Right renal pelvis (tissue), 4 donors: ENCODE data around the gene EMD. TPM values are rescaled to one million over a fixed set of nuclear protein-coding genes. Genes with fewer than 3 reads are reported as not detected.

Source experiments
- DNase-seq, 4 donors: peaks; one replicate each; pipeline ENCODE4 v3.0.0-alpha.2; 2013; ENCODE audit warnings: low read depth in 4 of 4, low spot score in 3 of 4, missing footprints in 1 of 4
- polyA plus RNA-seq, 4 donors: library from polyadenylated mRNA; unstranded; fragments of 120-200 nt; gene quantifications; one replicate each; pipeline ENCODE4 v1.2.1, GENCODE V29; 2013; ENCODE audit not compliant: insufficient read length in 4 of 4

EMD gene
- polyA plus RNA-seq, 4 donors, result 68.7 to 96.7 (median 74.0) TPM

DNA sequence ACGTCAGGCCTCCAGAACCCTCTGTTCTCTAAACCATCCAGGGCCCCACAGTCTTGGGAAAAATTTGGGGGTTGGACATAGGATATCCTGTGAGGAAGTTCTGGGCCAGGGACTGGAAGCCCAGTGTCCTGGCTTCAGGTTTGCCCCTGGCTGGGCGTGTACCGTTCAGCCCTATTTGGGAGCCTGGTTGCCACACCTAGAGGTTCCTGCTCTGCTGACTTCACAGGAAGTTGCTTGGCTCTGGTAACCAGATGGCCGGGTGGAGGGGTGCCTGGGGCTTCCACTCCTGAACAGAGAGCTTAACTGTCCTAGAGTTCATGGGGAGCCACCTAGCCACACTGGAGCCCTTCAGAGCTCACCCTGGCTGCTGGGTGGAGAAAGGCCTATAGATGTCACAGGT lies 33.4 kb downstream of the EMD start:
- no peak for DNase-seq

DNA sequence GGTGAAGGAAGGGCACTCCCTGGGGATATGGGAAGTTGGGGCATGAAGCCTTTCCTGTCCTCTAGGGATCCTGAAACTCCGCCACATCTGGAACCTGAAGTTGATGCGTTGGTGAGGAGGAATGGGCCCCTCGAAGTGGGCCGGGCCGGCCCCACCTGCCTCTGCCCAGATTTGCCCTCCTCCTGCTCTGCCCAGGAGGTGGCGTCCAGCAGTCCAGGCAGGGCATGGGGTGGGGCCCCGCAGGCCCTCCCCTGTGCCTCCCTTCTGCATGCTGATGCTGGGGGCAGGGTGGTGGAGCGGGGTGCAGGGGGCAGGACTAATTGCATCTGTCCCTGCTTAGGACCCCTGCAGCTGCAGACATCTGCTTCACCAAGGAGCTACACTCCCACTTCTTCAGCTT lies 34.0 kb downstream of the EMD start:
- DNase-seq, result no peak

DNA sequence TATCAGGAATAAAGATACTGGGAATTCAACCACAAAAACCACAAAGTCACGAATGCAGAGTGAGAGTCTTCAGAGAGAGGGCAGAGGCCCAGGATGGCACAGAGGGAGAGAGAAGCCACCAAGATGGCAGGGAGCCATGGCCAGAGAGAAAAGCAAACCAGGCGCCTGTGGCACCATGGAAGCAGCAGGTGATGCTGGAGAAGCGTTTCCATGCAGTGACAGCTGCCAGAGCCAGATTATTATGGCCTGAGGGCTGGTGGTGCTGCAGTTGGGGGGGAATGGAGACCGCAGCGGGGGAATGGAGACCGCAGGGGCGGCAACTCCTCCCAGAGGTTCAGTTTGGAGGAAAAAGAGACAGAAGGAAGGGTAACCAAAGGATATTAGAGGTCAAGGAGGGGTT lies 38.1 kb downstream of the EMD start:
- DNase-seq, result no peak

DNA sequence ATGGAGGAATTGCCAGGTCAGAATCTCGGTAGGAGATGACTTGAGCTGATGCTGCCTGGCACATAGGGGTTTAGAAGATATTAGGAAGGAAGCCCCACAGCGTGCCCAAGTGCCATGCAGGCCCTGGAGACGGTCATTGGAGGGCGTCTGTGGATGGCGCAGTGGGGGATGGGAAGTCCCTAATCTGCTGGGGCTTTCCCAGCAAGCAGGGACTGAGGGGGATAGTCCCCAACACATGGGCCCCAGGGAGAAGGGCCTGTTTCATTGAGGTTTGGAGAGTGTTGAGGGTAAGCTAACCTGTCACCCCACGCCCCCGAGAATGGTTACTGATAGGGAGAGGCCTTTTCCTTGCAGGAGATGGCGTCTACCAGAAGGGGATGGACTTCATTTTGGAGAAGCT lies 40.1 kb downstream of the EMD start:
- no peak for DNase-seq

DNA sequence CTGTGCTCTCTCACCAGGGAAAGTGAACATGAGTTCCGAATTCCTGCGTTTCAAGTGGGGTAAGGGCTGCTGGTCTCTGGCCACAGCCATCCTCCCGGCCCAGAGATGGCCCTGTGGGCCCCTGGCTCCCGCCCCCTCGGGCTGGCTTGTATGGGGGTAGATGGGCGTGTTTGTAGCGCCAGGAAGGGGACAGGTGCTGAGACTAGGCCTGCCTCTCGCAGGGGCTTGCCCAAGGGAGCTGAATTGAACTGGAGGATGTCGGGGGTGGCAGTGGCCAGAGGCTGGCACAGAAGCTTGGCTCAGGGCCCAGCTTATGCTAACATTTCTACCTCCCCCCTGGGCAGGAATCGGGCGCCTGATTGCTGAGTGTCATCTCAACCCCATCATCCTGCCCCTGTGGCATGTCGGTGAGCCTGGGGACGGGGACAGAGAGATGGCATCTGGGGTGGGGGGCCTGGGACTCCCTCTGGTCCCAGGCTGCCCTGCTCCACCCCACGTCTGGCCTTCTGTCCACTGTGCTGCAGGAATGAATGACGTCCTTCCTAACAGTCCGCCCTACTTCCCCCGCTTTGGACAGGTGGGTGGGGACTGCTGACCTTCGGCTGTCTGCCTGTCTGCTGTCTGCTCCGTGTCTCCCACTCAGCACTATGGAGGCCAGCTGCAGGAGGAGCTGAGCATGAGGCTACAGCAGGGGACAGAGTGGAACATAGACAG lies 40.8 kb downstream of the EMD start:
- no peak for DNase-seq

DNA sequence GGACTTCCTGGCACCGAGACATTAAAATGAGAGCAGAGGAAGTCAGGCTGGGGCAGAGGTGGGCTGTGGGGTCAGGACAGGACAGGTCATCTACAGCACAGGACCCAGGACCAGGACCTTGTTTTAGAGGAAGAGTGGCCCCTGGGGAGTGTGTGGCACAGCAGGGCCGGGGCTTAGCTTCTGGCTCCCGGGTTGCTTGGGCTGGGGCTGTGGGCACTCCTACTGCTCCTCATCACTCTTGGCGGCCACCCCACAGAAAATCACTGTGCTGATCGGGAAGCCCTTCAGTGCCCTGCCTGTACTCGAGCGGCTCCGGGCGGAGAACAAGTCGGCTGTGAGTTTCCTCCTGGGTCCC lies 41.3 kb downstream of the EMD start:
- no peak for DNase-seq

DNA sequence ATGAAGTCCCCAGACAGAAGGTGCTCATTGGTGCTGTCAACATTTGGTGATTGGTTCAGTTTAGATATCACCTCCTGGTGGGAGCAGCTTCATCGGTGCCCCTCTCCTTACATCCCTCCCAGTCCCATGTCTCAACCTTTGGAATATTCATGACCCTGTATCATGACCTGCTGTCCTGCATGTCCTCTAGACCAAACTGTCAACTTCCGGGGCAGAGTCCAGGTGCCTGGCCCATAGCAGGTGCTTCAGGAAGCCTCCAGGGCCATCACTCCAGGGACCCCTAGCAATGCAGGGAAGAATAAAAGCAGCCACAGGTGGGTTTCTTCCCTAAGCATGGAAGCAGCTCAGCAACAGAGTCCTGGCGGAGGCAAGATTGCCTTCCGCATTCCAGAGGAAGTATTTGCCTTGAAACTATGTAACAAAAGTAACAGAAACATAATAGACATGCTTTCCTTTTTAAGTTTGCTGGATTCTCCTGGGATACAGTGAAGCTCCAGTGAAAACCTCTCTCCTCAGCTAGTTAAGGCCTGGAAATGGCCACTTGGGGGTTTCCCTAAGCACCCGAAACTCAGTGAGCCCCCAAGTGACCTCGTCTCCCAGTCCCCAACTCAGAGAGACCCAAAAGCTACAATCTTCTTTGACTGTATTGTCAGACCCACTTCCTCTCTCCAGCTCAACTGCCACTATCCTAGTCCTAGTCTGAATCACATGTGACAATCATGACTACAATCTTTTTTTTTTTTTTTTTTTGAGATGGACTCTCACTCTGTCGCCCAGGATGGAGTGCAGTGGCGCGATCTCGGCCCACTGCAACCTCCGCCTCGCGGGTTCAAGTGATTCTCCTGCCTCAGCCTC lies 48.0 kb downstream of the EMD start:
- no peak for DNase-seq

DNA sequence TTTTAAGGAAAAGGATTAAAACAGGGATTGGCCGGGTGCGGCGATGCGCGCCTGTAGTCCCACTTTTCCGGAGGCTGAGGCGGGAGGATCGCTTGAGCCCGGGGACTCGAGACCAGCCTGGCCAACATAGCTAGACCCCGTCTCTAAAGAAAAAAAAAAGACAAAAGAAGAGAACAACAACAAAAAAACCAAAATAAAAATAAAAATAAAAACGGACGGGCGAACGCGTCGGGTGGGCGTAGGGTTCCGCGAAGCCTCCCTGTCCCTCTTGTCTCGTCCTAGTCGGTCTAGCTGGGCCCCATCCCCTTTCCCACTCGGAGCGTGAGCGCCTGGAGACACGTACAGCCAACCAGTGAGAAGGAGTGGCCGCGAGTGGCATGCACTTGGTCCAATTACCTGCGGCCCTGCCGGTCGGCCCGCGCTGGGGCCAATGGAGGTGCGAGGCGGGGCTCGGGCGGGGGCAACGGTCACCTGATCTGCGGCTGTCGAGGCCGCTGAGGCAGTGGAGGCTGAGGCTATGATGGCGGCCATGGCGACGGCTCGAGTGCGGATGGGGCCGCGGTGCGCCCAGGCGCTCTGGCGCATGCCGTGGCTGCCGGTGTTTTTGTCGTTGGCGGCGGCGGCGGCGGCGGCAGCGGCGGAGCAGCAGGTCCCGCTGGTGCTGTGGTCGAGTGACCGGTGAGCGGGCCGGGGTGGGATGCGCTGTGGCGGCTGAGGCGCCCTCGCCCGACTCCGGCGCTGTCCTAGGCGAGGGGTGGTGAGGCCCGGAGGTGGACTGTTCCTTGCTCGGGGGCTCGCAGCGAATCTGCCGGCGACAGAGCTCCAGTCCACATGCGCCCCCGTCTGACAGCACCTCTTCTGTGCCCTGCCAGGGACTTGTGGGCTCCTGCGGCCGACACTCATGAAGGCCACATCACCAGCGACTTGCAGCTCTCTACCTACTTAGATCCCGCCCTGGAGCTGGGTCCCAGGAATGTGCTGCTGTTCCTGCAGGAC lies 49.4 kb downstream of the EMD start, which contains the start of gene ATP6AP1:
Gene ATP6AP1 (plus strand): TSS at position 502 of the 996 bp plus-strand sequence. CDS start 16 bp downstream, at position 518.
- peak in 3 of 4 donors; percentile 74 to 81 (median 78) for DNase-seq

DNA sequence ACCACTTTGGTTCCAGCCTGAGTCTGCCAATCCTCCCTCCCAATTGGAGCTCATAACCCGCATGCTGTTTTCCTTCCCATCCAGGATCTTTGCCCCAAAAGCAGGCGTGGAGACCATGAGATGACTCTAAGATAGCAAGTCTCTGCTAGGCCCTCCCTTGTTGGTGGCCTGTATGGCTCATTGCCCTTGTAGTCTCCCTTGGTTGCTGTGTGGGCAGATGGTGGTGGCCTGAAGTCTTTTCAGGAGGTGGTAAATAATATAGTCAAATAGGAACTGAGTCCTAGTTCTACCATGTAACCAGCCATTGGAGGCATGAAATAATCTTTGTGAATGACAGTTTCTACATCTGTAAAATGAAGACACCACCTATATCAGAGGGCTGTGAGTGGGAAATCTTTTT lies 50.6 kb downstream of the EMD start:
- DNase-seq, result no peak

DNA sequence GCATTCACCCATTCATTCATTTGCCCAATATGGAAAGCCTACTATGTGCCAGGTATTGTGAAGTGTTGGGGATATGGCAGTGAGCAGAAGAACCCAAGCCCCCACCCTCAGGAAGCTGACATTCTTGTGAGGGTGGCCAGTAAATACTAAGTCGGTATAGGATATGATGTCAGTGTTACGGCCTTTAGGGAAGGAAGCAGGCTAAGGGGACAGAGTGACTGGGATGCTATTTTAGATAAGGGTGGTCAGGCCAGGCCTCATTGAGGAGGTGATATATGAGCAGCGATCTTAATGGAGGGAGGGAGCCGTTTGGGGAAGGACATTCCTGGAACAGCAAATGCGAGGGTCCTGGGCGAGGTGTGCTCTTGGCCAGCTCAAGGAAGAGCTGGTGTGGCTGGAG lies 51.4 kb downstream of the EMD start:
- DNase-seq, result no peak

DNA sequence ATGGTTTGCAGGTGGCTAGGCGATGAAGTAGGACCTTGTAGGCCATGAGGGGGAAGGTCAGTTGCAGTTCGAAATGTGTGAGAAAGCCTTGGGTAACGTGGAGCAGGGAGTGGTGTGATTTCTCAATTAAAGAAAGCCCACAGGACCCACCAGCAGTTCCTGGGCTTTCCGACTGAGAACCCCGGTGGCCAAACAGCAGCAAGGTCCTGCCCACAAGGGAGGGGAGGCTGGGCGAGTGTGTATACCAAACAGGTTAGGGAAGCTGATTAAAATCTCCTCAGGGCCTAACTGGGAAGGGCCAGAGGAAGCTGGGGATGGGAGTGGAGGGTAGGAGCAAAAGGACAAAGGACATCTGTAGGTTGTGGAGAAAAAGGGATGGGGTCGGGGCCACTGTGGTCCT lies 51.8 kb downstream of the EMD start:
- no peak for DNase-seq

Other genes with a start within 250 kb of the EMD start
- not detected for gene OPN1LW, start 235.1 kb upstream of the EMD start, polyA plus RNA-seq
- not detected for gene OPN1MW, start 196.7 kb upstream of the EMD start, polyA plus RNA-seq
- gene OPN1MW2, start 159.5 kb upstream of the EMD start, polyA plus RNA-seq, result not detected
- not detected for gene OPN1MW3, start 121.7 kb upstream of the EMD start, polyA plus RNA-seq
- gene TEX28, start 84.2 kb upstream of the EMD start, polyA plus RNA-seq, result not detected
- under 1 TPM; 0.26 to 0.91 (median 0.45) TPM for gene TKTL1, start 83.5 kb upstream of the EMD start, polyA plus RNA-seq
- gene FLNA, start 4.7 kb upstream of the EMD start, polyA plus RNA-seq, result 100 to 1,000 TPM; 393 to 586 (median 423) TPM
- 1,000 to 10,000 TPM; 2,815 to 4,008 (median 3,095) TPM for gene RPL10, start 19.1 kb downstream of the EMD start, polyA plus RNA-seq
- 10 to 100 TPM; 10.5 to 16.1 (median 14.1) TPM for gene DNASE1L1, start 30.0 kb downstream of the EMD start, polyA plus RNA-seq
- gene TAFAZZIN, start 32.2 kb downstream of the EMD start, polyA plus RNA-seq, result 10 to 100 TPM; 26.3 to 36.4 (median 30.8) TPM
- 100 to 1,000 TPM; 155 to 184 (median 168) TPM for gene ATP6AP1, start 49.4 kb downstream of the EMD start, polyA plus RNA-seq
- 100 to 1,000 TPM; 118 to 136 (median 132) TPM for gene GDI1, start 57.9 kb downstream of the EMD start, polyA plus RNA-seq
- gene FAM50A, start 64.8 kb downstream of the EMD start, polyA plus RNA-seq, result 10 to 100 TPM; 47.2 to 55.8 (median 51.6) TPM
- gene PLXNA3, start 79.0 kb downstream of the EMD start, polyA plus RNA-seq, result 10 to 100 TPM; 38.6 to 50.2 (median 47.5) TPM
- gene LAGE3, start 100.0 kb downstream of the EMD start, polyA plus RNA-seq, result 10 to 100 TPM; 10.7 to 20.1 (median 12.4) TPM
- gene UBL4A, start 107.3 kb downstream of the EMD start, polyA plus RNA-seq, result 10 to 100 TPM; 27.7 to 34.8 (median 30.2) TPM
- 10 to 100 TPM; 19.3 to 27.6 (median 19.6) TPM for gene SLC10A3, start 111.3 kb downstream of the EMD start, polyA plus RNA-seq
- 10 to 100 TPM; 28.3 to 44.5 (median 37.2) TPM for gene FAM3A, start 136.9 kb downstream of the EMD start, polyA plus RNA-seq
- 10 to 100 TPM; 38.0 to 43.2 (median 41.0) TPM for gene G6PD, start 167.6 kb downstream of the EMD start, polyA plus RNA-seq
- 10 to 100 TPM; 15.2 to 20.1 (median 16.7) TPM for gene IKBKG, start 168.3 kb downstream of the EMD start, polyA plus RNA-seq
- gene CTAG1A, start 205.8 kb downstream of the EMD start, polyA plus RNA-seq, result not detected
- not detected for gene CTAG1B, start 240.0 kb downstream of the EMD start, polyA plus RNA-seq